Type B pancreatic cell (in vitro differentiated cells): ENCODE measurements around the gene SKOR1. TPM values are rescaled to one million over a fixed set of nuclear protein-coding genes. Genes with fewer than 3 reads are reported as not detected.

Experiments
- DNase-seq: peaks from one replicate; pipeline ENCODE4 v3.0.0; 2021; ENCODE audit warnings: mixed read lengths; ENCODE audit not compliant: unreplicated experiment; ENCODE audit errors: extremely low spot score
- H3K27ac Mint-ChIP-seq: 2 replicates; pipeline ENCODE4 v1.8.0; 2021; ENCODE audit warnings: mild to moderate bottlenecking, mixed read lengths
- H3K27me3 Mint-ChIP-seq: 2 replicates; pipeline ENCODE4 v1.8.0; 2021; ENCODE audit warnings: mixed read lengths
- H3K36me3 Mint-ChIP-seq: 2 replicates; pipeline ENCODE4 v1.8.0; 2021; ENCODE audit warnings: mixed read lengths
- H3K4me1 Mint-ChIP-seq: one replicate; pipeline ENCODE4 v1.8.0; 2021; ENCODE audit warnings: mixed read lengths; ENCODE audit not compliant: unreplicated experiment
- H3K4me3 Mint-ChIP-seq: 2 replicates; pipeline ENCODE4 v1.8.0; 2021; ENCODE audit warnings: mild to moderate bottlenecking, mixed read lengths
- H3K9me3 Mint-ChIP-seq: 2 replicates; pipeline ENCODE4 v1.8.0; 2021; ENCODE audit warnings: mixed read lengths
- CTCF ChIP-seq: fragments of 200-600 bp; sonication (generic); conservative IDR thresholded peaks from 2 replicates; pipeline ENCODE4 v1.5.0; 2021; ENCODE audit warnings: antibody characterized with exemption, mild to moderate bottlenecking
- total RNA-seq: library from RNA; stranded (reverse); gene quantifications from 2 replicates; pipeline ENCODE4 v1.2.1, GENCODE V29; 2021; ENCODE audit warnings: low replicate concordance

The SKOR1 gene
- total RNA-seq, 1 donor from 2014 or later = 0.65 TPM

GRCh38 chr15:67854358-67854757 is 29.0 kb downstream of the SKOR1 start:
- Mint-ChIP-seq H3K9me3 (no peaks in the 10 kb centered on the region), H3K36me3 (peaks cover 3% of the 10 kb centered on the region), H3K4me3 (no peak overlapping the region), H3K27me3 (no peaks in the 10 kb centered on the region), H3K4me1 (peaks cover 13% of the 10 kb centered on the region), H3K27ac (no peak overlapping the region)
- DNase-seq = no peak
- no peak for TF ChIP-seq CTCF

- H3K27ac Mint-ChIP-seq = no peak overlapping the region
- TF ChIP-seq CTCF = no peak
These were observed 30.5 kb downstream of the SKOR1 start for GRCh38 chr15:67855842-67856241.

GRCh38 chr15:67857220-67857619 is 31.9 kb downstream of the SKOR1 start:
- H3K36me3 Mint-ChIP-seq = peaks cover 3% of the 10 kb centered on the region
- peaks cover 13% of the 10 kb centered on the region for H3K4me1 Mint-ChIP-seq
- no peak for TF ChIP-seq CTCF
- no peaks in the 10 kb centered on the region for H3K9me3 Mint-ChIP-seq
- no peak overlapping the region for H3K27ac Mint-ChIP-seq
- H3K27me3 Mint-ChIP-seq = no peaks in the 10 kb centered on the region
- no peak overlapping the region for H3K4me3 Mint-ChIP-seq
- DNase-seq = no peak

More at GRCh38 chr15:67855842-67856241, 30.5 kb downstream of the SKOR1 start:
- no peaks in the 10 kb centered on the region for H3K9me3 Mint-ChIP-seq
- peaks cover 13% of the 10 kb centered on the region for H3K4me1 Mint-ChIP-seq
- no peaks in the 10 kb centered on the region for H3K27me3 Mint-ChIP-seq
- no peak for DNase-seq
- peaks cover 3% of the 10 kb centered on the region for H3K36me3 Mint-ChIP-seq
- H3K4me3 Mint-ChIP-seq = no peak overlapping the region

GRCh38 chr15:67859331-67859946 is 34.1 kb downstream of the SKOR1 start:
- no peaks in the 10 kb centered on the region for H3K27me3 Mint-ChIP-seq
- H3K4me1 Mint-ChIP-seq = peaks cover 18% of the 10 kb centered on the region
- no peak overlapping the region for H3K4me3 Mint-ChIP-seq
- no peak for DNase-seq
- H3K9me3 Mint-ChIP-seq = no peaks in the 10 kb centered on the region
- no peak overlapping the region for H3K27ac Mint-ChIP-seq
- no peak for TF ChIP-seq CTCF
- no peaks in the 10 kb centered on the region for H3K36me3 Mint-ChIP-seq

GRCh38 chr15:67861983-67862382 is 36.7 kb downstream of the SKOR1 start:
- Mint-ChIP-seq H3K27me3 (no peaks in the 10 kb centered on the region), H3K36me3 (no peaks in the 10 kb centered on the region), H3K4me3 (no peak overlapping the region), H3K27ac (no peak overlapping the region), H3K4me1 (peaks cover 23% of the 10 kb centered on the region), H3K9me3 (no peaks in the 10 kb centered on the region)
- TF ChIP-seq CTCF = no peak
- DNase-seq = no peak
